Measurements from ENCODE around the gene ABR.

DNA sequence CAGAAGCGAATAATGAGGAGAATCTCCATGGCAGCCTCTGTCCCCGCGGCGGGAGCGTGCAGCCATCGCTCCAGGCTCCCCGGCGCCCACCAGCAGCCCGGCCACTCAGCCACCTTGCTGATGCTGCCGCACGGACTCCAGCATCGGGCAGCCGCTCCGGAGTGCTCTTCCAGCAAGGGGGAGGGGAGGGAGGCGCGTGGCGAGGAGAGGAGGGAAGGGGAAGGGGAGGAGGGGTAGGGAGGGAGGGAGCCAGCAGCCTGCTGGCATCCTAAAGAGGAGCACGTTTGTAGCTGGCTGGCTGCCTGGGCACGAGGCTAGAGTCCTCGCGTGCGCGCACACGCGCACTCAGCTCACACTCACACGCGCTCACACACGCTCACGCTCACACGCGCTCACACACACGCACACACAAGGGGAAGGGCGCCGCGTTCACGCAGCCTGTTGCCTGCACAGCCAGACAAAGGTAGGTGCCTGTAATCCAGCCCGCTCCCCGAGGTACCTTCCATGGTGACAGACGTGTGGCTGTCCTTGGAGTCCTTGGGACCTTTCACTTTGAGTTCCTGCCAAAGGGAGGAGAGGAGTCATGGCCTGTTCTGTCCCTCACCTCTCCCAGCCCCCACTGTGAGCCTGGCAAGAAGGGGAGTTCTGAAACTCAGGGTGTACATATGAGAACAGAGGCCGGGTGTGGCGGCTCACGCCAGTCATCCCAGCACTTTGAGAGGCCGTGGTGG, 100.8 kb downstream of the ABR start:
- TF ChIP-seq CTCF (IDR thresholded peaks at IDR 0.05), result no peak
- no peak for TF ChIP-seq POLR2AphosphoS5 (IDR thresholded peaks at IDR 0.05)
- no peak for TF ChIP-seq EP300 (IDR thresholded peaks at IDR 0.05)
